ENCODE data around the gene VWA7. TPM values are rescaled to one million over a fixed set of nuclear protein-coding genes. Genes with fewer than 3 reads are reported as not detected.
A peak's percentile ranks its signal among the peaks of the same experiment; 100 is the strongest.
"Not testable (repeated sequence)": the region's sequence is repeated elsewhere in the genome, so short reads cannot be mapped to it uniquely, and the experiment has no call there.

The VWA7 gene
- total RNA-seq, 4 donors from 2014 or later = 1.2 to 8.9 (median 5.4) TPM

DNA sequence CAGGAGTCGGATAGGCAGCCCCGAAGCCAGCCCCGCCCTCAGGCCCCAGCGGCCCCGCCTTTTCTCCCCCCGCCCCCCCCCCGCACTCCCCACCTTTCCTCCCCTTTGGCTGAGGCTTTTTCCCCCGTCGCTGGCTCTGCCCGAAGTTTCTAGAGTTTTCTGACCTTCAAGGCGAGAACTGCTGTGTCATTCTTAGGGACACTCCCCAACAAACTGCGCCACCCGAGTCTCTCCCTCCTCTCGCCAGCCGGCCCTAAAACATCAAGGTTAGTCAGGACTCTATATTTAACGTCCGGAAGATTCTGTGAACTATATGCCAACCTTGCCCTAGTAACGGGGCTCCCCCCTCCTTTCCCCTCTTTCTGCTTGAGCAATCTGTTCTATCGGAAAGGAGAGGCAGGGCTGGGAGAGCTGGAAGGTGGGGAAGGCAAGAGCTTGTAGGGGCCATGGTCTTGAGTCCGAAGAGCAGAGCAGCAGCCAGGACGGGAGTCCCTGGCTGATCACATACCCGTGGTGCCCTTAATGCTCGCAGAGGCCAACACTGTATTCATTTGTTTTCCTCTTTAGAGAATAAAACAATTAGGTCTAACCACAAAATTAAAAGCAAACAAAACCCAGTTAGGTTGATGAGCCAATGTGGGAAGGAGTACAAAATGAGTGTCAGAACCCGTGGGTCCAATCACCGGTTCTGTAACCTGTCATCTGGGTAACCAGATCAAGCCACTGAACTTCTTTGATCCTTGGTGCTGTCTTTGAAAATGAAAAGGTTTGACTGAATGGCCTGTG, 45.1 kb upstream of the VWA7 start:
- no peaks in the 10 kb centered on the region for H3K9me3 ChIP-seq
- no peaks in the 10 kb centered on the region for H3K27me3 ChIP-seq
- no peaks in the 10 kb centered on the region for H3K36me3 ChIP-seq
- WGBS, 2 donors = 2% methylated on average over 24 to 25 of the region's 25 CpGs
- peak; percentile 47 to 91 for TF ChIP-seq POLR2A (IDR thresholded peaks at IDR 0.05)
- TF ChIP-seq, protein P1, sequence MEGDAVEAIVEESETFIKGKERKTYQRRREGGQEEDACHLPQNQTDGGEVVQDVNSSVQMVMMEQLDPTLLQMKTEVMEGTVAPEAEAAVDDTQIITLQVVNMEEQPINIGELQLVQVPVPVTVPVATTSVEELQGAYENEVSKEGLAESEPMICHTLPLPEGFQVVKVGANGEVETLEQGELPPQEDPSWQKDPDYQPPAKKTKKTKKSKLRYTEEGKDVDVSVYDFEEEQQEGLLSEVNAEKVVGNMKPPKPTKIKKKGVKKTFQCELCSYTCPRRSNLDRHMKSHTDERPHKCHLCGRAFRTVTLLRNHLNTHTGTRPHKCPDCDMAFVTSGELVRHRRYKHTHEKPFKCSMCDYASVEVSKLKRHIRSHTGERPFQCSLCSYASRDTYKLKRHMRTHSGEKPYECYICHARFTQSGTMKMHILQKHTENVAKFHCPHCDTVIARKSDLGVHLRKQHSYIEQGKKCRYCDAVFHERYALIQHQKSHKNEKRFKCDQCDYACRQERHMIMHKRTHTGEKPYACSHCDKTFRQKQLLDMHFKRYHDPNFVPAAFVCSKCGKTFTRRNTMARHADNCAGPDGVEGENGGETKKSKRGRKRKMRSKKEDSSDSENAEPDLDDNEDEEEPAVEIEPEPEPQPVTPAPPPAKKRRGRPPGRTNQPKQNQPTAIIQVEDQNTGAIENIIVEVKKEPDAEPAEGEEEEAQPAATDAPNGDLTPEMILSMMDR (IDR thresholded peaks at IDR 0.05) = no peak
- H3K4me3 ChIP-seq (replicated peaks in 1 of 3) = peak overlapping the region in 2 of 3 donors; percentile 33 to 36
- intact Hi-C loops (cut with DNase I) = no loop called here
- H3K4me1 ChIP-seq = peaks cover 59 to 78% of the 10 kb centered on the region in 2 donors
- peak; percentile 89 to 90 for DNase-seq
- peak overlapping the region; percentile 99 to 100 (median 99) for H3K27ac ChIP-seq

DNA sequence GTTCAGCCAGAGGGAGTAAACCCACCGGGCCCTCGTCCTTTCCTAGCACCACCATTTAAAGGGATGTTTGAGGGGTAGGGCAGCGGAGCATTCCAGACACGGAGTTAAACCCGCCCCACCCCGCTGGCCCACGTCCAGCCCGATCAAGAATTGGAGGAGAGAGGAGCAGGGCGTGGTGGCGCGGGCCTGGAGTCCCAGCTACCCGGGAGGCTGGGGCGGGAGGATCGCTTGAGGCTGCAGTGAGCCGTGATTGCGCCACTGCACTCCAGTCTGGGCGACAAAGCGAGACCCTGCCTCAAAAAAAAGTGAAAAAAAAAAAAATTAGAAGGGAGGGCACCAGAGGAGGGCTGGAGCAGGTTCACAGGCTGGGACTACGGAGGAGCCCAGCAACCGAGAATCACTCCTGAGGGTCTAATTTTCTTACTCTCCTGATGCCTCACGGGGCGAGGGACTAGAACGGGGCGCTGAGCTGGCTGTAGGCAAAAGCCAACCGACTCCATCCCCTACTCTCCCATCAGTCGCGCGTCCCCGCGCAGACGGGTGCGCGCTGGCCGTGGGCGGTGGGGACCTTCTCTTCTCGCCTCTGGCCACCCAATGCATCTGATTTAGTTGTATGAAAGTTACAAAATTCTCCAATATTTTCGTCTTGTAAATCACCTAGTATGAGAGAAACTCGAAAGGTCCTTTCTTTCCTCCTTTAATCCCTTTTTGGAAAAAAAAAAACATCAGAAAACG, 44.3 kb upstream of the VWA7 start:
- Histone ChIP-seq H3K4me1 (peaks cover 56 to 76% of the 10 kb centered on the region in 2 donors), H3K4me3 (replicated peaks in 1 of 3) (peak overlapping the region in 2 of 3 donors; percentile 30 to 33), H3K27me3 (no peaks in the 10 kb centered on the region), H3K36me3 (no peaks in the 10 kb centered on the region), H3K27ac (peak overlapping the region; percentile 99 to 100 (median 99)), H3K9me3 (no peaks in the 10 kb centered on the region)
- 7% methylated on average over 39 of the region's 39 CpGs for WGBS, 2 donors
- intact Hi-C loops (cut with DNase I) = no loop called here
- TF ChIP-seq POLR2A (IDR thresholded peaks at IDR 0.05) = no peak
- TF ChIP-seq, protein P1 (IDR thresholded peaks at IDR 0.05) = peak in 1 of 6 experiments; percentile 3
- DNase-seq = peak; percentile 65 to 69

DNA sequence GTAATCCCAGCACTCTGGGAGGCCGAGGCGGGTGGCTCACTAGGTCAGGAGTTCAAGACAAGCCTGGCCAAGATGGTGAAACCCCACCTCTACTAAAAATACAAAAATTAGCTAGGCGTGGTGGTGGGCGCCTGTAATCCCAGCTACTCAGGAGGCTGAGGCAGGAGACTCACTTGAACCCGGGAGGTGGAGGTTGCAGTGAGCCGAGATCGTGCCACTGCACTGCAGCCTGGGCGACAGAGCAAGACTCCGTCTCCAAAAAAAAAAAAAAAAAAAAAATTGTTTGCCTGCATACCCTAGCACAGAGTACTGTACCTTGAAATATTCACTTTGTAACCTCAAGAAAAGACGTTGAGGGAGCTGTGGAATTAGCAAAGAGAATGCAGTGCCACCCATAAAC, 43.3 kb upstream of the VWA7 start:
- H3K36me3 ChIP-seq; H3K9me3 ChIP-seq; intact Hi-C loops (cut with DNase I); H3K4me3 ChIP-seq (replicated peaks in 1 of 3); H3K27me3 ChIP-seq; DNase-seq: not testable (repeated sequence)
- WGBS, 2 donors = 93% methylated on average over 10 of the region's 10 CpGs
- Histone ChIP-seq H3K4me1 (peaks cover 46 to 66% of the 10 kb centered on the region in 2 donors), H3K27ac (peak overlapping the region; percentile 65 to 100 (median 99))

DNA sequence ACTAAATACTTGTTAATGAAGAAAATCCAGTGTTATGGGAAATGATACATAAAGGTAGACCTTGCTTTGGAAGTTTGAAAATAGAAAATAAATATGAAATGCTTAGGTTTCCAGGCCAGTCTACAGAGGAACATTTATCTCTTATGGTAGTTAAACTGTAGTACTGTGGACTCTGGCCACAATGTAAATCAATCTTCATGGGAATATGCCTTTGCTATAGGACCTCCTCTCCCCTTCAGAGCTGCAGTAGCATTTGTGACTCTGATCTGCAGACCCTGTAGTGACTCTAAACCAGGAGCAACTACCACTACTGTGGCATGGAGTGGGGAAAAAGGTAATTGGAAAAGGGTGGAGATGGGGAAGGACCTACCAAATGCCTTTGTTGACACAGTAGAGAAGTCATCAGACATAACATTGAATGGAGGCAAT, 42.8 kb upstream of the VWA7 start:
- H3K27me3 ChIP-seq = no peaks in the 10 kb centered on the region
- no peak for TF ChIP-seq POLR2A (IDR thresholded peaks at IDR 0.05)
- TF ChIP-seq, protein P1 (IDR thresholded peaks at IDR 0.05) = no peak
- H3K4me3 ChIP-seq (replicated peaks in 1 of 3) = no peak overlapping the region
- DNase-seq = no peak
- H3K36me3 ChIP-seq = no peaks in the 10 kb centered on the region
- peaks cover 44 to 61% of the 10 kb centered on the region in 2 donors for H3K4me1 ChIP-seq
- peak overlapping the region; percentile 65 to 100 (median 99) for H3K27ac ChIP-seq
- no peaks in the 10 kb centered on the region for H3K9me3 ChIP-seq
- intact Hi-C loops (cut with DNase I) = no loop called here

DNA sequence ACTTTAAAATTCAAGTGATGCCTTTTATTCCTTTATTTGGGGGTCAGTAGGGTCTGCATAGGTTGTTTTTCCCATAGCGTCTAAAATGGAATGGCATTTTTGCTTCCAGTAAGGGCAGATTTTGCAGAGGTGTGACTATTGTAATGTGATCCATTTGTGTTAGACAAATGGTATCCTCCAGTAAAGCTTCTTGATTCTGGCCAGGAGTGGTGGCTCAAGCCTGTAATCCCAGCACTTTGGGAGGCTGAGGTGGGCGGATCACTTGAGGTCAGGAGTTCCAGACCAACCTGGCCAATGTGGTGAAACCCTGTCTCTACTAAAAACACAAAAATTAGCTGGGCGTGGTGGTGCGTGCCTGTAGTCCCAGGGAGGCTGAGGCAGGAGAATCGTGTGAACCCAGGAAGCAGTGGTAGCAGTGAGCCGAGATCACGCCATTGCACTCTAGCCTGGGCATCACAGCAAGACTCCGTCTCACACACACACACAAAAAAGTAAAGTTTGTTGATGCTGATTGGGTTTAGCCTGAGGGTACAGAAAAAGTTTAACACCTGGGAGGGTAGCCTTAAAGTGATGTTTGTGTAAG, 40.9 kb upstream of the VWA7 start:
- WGBS, 2 donors = 72 to 78% methylated on average over 8 of the region's 8 CpGs
- Histone ChIP-seq H3K4me3 (replicated peaks in 1 of 3) (peak overlapping the region in 2 of 3 donors; percentile 5 to 26), H3K27ac (peak overlapping the region; percentile 17 to 100 (median 99)), H3K4me1 (peaks cover 35 to 54% of the 10 kb centered on the region in 2 donors)
- H3K36me3 ChIP-seq; H3K9me3 ChIP-seq; intact Hi-C loops (cut with DNase I); H3K27me3 ChIP-seq; DNase-seq: not testable (repeated sequence)
